Keratinocyte (primary cell): ENCODE measurements around the gene SORBS1. TPM values are rescaled to one million over a fixed set of nuclear protein-coding genes. Genes with fewer than 3 reads are reported as not detected.

ENCODE experiments used
- DNase-seq: peaks from one replicate; pipeline ENCODE4 v3.0.0-alpha.2; 2011; ENCODE audit warnings: low read depth, missing footprints, low spot score
- FAIRE-seq: peaks from 2 replicates; lab custom pipeline; 2011; peaks lifted over from hg19 to GRCh38; lab: Jason Lieb, UNC
- H2AFZ ChIP-seq: 2 replicates; pipeline ENCODE4 v1.6.0; 2012; ENCODE audit warnings: low read length, control low read depth, inconsistent platforms; ENCODE audit not compliant: control insufficient read depth
- H3K27ac ChIP-seq: 2 replicates; pipeline ENCODE4 v1.5.1; 2011; ENCODE audit warnings: low read length; ENCODE audit not compliant: control insufficient read depth, insufficient read depth
- H3K27me3 ChIP-seq: 3 replicates; pipeline ENCODE4 v1.6.0; 2011; ENCODE audit warnings: low read length; ENCODE audit not compliant: control insufficient read depth, insufficient read depth; ENCODE audit errors: extremely low read depth
- H3K36me3 ChIP-seq, 2 experiments: 2 replicates in 1 of 2; 3 replicates in 1 of 2; pipeline ENCODE4 v1.5.1; 2011; ENCODE audit warnings: low read length in 2 of 2, mild to moderate bottlenecking in 1 of 2; ENCODE audit not compliant: control insufficient read depth in 2 of 2, insufficient read depth in 2 of 2; ENCODE audit errors: extremely low read depth in 1 of 2
- H3K4me1 ChIP-seq: 3 replicates; pipeline ENCODE4 v1.5.1; 2011; ENCODE audit warnings: low read length; ENCODE audit not compliant: control insufficient read depth, insufficient read depth; ENCODE audit errors: extremely low read depth
- H3K4me2 ChIP-seq: 3 replicates; pipeline ENCODE4 v1.6.0; 2011; ENCODE audit warnings: low read depth, low read length; ENCODE audit not compliant: control insufficient read depth, insufficient read depth; ENCODE audit errors: extremely low read depth
- H3K4me3 ChIP-seq, 3 experiments: fragments of 200-600 bp in 1 of 3; sonication (generic) in 1 of 3; 2 replicates in 2 of 3; 3 replicates in 1 of 3; pipeline ENCODE4 v1.5.1; 2011 to 2016; ENCODE audit warnings: low read length in 3 of 3, mild to moderate bottlenecking in 3 of 3, control low read depth in 2 of 3, inconsistent platforms in 1 of 3, low read depth in 1 of 3, mixed read lengths in 1 of 3, mixed run types in 1 of 3, moderate library complexity in 1 of 3; ENCODE audit not compliant: control insufficient read depth in 2 of 3, insufficient read depth in 2 of 3; ENCODE audit errors: extremely low read depth in 1 of 3
- H3K79me2 ChIP-seq: 2 replicates; pipeline ENCODE4 v1.6.0; 2012; ENCODE audit warnings: low read length; ENCODE audit not compliant: control insufficient read depth, insufficient read depth
- H3K9ac ChIP-seq: 3 replicates; pipeline ENCODE4 v1.6.0; 2011; ENCODE audit warnings: low read length; ENCODE audit not compliant: control insufficient read depth, insufficient read depth; ENCODE audit errors: extremely low read depth
- H3K9me1 ChIP-seq: 3 replicates; pipeline ENCODE4 v1.6.0; 2011; ENCODE audit warnings: low read length; ENCODE audit not compliant: control insufficient read depth, insufficient read depth; ENCODE audit errors: extremely low read depth
- H3K9me3 ChIP-seq: 2 replicates; pipeline ENCODE4 v1.5.1; 2012; ENCODE audit warnings: low read depth, low read length; ENCODE audit not compliant: control insufficient read depth
- H4K20me1 ChIP-seq: 3 replicates; pipeline ENCODE4 v1.6.0; 2011; ENCODE audit warnings: low read length; ENCODE audit not compliant: control insufficient read depth, insufficient read depth; ENCODE audit errors: extremely low read depth
- CTCF ChIP-seq, 3 experiments: IDR thresholded peaks in 1 of 3; conservative IDR thresholded peaks in 1 of 3; optimal IDR thresholded peaks in 1 of 3; 2 replicates in 2 of 3; 3 replicates in 1 of 3; pipeline versions ENCODE3 to v1.5.1; 2011; ENCODE audit warnings: low read length in 3 of 3, mild to moderate bottlenecking in 3 of 3, moderate library complexity in 2 of 3, control low read depth in 1 of 3, inconsistent platforms in 1 of 3; ENCODE audit not compliant: insufficient read depth in 2 of 3; ENCODE audit errors: extremely low read depth in 1 of 3
- EZH2 ChIP-seq: IDR thresholded peaks from one replicate; pipeline ENCODE4 v1.6.1; 2012; ENCODE audit warnings: inconsistent platforms, mild to moderate bottlenecking, low read length, moderate library complexity
- dilution Hi-C: fragments of 300-500 bp; cut with MboI; formaldehyde crosslinking; loops from one replicate; pipeline ENCODE4 v1.7.0; 2020; ENCODE audit warnings: low sequenced_read_pairs; ENCODE audit not compliant: extremely low pct_ligation_motif_present
- polyA plus RNA-seq, 5 experiments: library from polyadenylated mRNA; depleted of rRNA in 3 of 5; stranded (reverse) in 3 of 5; stranded (forward) in 1 of 5; unstranded in 1 of 5; fragments of >200 nt; gene quantifications; 1 replicate in 1 of 5; 2 replicates in 3 of 5; 3 replicates in 1 of 5; pipeline versions ENCODE4 v1.2.1 to v1.2.3, GENCODE V29; 2011 to 2012; ENCODE audit warnings: missing spikeins in 2 of 5, low read depth in 1 of 5, low replicate concordance in 1 of 5

Gene SORBS1
- polyA plus RNA-seq, 1 donor (not counting 4 experiments of a cell fraction or from before 2014, with no cell fraction given) = 0.42 TPM

GRCh38 chr10:95273393-95274312 lies 287.5 kb downstream of the SORBS1 start:
- no peaks in the 10 kb centered on the region for H3K27me3 ChIP-seq
- H3K4me2 ChIP-seq = peak overlapping the region; percentile 92
- H3K79me2 ChIP-seq = peaks cover 73% of the 10 kb centered on the region
- TF ChIP-seq EZH2 = no peak
- TF ChIP-seq CTCF (optimal IDR thresholded peaks at IDR 0.05 in 1 of 3, IDR thresholded peaks at IDR 0.05 in 1 of 3, conservative IDR thresholded peaks at IDR 0.05 in 1 of 3; ENCODE audit: extremely low read depth in 1 of 3, insufficient read depth in 2 of 3, low read length in 3 of 3) = no peak
- no peak for DNase-seq
- H3K9me3 ChIP-seq = no peaks in the 10 kb centered on the region
- no peak overlapping the region for H2AFZ ChIP-seq
- H3K4me1 ChIP-seq = peaks cover 68% of the 10 kb centered on the region
- H3K27ac ChIP-seq = peak overlapping the region; percentile 93
- H3K36me3 ChIP-seq = peaks cover 15 to 22% of the 10 kb centered on the region in 2 experiments
- peak; percentile 87 for FAIRE-seq
- H4K20me1 ChIP-seq = no peaks in the 10 kb centered on the region
- H3K4me3 ChIP-seq = peak overlapping the region in 2 of 3 experiments; percentile 51 to 58
- peak overlapping the region; percentile 77 for H3K9ac ChIP-seq
- H3K9me1 ChIP-seq = peaks cover 2% of the 10 kb centered on the region
- dilution Hi-C loops = no loop called here

GRCh38 chr10:95268438-95268837 lies 292.7 kb downstream of the SORBS1 start:
- peaks cover 46% of the 10 kb centered on the region for H3K79me2 ChIP-seq
- H3K36me3 ChIP-seq = peaks cover 17 to 26% of the 10 kb centered on the region in 2 experiments
- dilution Hi-C loops = no loop called here
- peak overlapping the region; percentile 85 for H3K27ac ChIP-seq
- H3K9ac ChIP-seq = peak overlapping the region; percentile 78
- FAIRE-seq = peak; percentile 65
- H3K9me1 ChIP-seq = no peaks in the 10 kb centered on the region
- TF ChIP-seq EZH2 = no peak
- no peak for TF ChIP-seq CTCF (optimal IDR thresholded peaks at IDR 0.05 in 1 of 3, IDR thresholded peaks at IDR 0.05 in 1 of 3, conservative IDR thresholded peaks at IDR 0.05 in 1 of 3; ENCODE audit: extremely low read depth in 1 of 3, insufficient read depth in 2 of 3, low read length in 3 of 3)
- no peak for DNase-seq
- H3K27me3 ChIP-seq = no peaks in the 10 kb centered on the region
- H3K4me2 ChIP-seq = peak overlapping the region; percentile 23
- no peak overlapping the region for H2AFZ ChIP-seq
- H3K4me3 ChIP-seq = no peak overlapping the region
- H3K4me1 ChIP-seq = peaks cover 62% of the 10 kb centered on the region
- no peaks in the 10 kb centered on the region for H4K20me1 ChIP-seq
- no peaks in the 10 kb centered on the region for H3K9me3 ChIP-seq
